ENCODE results near the gene NABP2.

Gene NABP2

DNA sequence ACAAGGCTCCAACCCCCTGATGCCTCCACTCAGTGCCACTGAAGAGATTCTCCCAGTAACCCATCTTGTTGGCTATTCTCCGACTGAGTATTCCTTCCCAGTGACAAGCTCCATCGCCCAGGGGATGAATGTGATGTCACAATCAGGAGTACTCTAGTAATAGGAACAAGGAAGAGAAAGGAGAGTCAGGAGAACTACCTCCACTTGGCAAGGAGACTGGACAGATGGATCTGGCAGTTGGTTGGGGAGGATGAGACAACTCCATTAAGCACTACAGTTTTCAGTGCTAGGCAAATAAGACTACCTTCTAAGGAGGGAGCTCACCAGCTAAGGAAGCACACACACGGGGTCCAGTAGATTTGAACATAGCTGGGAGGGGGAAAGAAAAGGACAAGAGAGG lies 7.7 kb upstream of the NABP2 start:
- peak in 1 of 2 donors; percentile 12 for DNase-seq

DNA sequence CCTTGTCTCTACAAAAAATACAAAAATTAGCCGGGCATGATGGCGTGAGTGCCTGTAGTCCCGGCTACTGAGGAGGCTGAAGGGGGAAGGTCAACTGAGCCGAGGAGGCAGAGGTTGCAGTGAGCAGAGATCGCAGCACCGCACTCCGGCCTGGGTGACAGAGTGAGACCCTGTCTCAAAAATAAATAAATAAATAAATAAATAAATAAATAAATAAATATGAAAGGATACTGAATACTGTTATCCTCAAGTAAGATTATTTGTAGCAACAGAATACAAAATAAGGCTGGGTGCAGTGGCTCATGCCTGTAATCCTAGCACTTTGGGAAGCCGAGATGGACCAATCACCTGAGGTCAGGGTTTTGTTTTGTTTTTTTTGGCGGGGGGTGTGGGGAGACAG lies 4.3 kb upstream of the NABP2 start:
- no peak for DNase-seq

DNA sequence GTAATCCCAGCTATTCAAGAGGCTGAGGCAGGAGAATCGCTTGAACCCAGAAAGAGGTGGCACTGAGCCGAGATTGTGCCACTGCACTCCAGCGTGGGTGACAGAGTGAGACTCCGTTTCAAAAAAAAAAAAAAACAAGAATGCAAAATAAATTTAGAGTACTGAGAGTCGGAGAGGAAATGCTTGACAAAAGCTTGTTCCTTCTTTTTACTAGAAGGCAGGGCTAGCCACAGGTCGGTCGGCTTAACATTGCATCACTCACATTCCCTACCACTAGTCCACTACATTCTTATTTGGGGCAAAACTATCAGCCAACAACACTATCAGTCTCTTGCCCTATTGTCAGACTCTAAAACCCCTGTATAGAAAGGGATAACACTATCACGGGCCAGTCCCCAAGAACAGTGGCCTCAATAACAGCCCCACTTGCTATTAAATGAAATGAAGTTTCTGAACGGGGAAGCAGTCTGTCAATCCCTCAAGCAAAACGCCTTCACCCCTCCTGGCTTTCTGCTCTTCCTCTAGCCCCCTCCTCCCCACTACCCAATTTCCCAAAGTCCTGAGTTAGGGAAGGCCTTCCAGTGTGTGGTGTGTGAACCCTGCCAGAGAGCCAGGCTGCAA lies 3.4 kb upstream of the NABP2 start:
- peak in 1 of 2 donors; percentile 5 for DNase-seq

DNA sequence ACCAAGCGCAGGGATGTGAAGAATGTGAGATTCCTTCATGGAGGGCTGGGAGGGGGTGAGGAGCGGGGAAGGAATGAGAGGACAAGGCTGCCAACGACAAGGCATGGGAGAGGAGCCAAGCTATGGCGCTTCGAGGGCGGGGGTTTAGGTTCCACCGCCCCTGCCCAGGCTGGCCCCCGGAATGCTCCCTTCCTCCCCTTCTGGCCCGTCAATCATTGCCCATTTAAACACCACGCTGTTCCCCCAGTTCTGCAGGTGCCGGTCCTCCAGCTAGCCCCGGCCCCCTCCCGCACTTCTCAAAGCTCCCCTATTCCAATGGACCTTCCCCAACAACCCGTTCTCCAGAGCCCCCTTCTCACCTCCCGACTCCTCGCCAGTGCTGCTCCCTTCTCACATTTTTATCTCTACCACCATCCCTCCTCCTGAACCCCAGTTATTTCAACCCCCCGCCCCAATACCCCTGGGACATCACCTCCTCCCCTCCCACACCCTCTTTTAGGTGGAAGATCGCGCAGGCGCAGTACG lies 2.8 kb upstream of the NABP2 start:
- DNase-seq, result peak; percentile 24 to 43

DNA sequence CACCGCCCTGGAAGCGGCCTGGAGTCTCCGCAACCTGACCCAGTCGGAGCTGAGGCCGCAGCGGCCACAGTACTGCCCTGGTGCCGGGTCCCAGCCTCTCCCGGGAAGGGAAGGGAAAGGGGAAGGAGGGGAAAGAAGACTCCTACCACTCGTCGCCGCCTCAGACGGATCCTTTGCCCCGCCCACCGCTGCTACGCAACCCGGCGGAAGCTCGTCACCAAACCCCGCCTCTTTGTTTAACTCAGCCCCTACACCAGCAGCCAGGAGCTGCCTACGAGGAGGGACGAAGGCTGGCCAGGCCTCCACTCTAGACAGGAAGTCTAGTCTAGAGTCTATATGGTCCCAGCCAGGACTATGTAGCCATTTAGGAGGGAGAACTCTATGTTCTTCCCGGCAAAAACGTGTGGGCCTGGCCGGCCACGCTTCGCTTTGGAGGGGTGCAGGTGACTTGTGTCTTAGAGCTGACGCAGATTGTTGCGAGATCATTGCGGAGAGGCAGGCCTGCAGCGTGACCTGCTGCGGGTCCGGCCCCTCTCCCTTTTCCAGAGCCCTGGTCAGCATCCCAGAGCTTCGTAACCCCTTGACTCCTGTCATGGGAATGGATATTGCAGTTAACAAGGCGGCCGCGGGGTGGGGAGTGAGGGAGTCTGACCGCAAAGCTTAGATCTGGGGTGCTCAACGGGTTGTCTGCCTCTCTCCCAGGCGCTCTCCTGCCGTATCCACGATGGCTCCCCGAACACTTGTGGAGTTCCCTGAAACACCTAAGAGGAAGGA lies 2.2 kb upstream of the NABP2 start, which contains the start of gene RNF41:
Gene RNF41 (minus strand): TSS at position 166 of the 774 bp plus-strand sequence. CDS start 7,875 bp downstream, outside the sequence.
- DNase-seq, result peak; percentile 95 to 98

DNA sequence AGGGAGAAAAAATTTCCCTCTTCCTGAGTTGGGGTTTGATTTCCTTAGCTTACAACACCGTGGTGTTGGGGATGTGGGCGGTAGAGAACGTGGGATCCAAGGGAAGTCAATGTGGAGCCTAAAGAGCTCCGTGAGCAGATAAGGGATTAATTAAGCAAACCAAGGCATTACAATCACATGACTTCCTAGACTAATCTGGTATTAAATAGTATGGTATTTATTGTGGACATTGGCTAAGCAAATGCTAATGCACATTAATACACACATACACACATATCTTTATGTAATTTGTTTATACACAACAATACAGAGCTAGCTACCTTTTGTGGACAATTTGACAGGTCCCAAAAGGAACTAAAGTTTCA lies 1.6 kb upstream of the NABP2 start:
- no peak for DNase-seq

DNA sequence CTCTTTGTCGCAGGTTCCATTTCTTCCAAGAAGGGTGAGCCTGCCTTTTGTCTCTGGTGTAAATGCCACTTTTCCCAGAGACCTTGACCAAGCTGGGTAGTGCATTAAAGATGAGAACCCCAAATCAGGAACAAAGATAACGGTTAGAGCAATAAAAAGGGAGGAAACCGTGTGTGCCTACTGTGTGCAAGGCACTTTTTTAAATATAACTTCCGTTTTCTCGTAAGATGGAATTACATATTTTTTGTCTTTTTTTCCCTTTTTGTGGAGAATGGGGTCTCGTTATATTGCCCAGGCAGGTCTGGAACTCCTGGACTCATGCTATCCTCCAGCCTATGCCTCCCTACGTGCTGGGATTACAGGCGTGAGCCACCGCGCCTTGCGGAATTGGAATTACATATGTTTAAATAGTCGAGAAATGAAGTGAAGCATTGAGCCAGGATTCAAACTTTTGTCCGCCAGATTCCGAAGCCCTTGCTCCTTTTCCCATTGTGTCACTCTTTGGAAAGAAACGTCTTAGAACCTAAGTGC lies 506 bp upstream of the NABP2 start:
- no peak for DNase-seq

DNA sequence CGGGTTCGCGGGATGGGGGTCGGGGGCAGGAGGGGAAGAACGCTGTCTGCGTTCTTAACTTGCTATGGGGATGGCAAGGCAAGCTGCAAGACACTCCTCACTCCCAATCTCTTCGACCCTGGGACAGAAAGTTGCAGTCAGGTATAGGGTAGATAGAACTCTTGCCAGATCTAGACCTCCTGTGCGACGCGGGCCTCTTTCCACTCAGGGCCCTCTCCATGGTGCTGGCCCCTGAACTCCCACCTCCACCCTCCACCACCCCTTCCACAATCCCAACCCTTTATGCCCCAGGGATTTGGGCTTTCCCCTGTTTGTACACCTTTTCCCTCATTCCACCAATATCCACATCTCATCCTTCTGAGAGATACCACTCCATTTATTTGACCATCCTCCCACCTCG lies 812 bp downstream of the NABP2 start:
- DNase-seq, result no peak

DNA sequence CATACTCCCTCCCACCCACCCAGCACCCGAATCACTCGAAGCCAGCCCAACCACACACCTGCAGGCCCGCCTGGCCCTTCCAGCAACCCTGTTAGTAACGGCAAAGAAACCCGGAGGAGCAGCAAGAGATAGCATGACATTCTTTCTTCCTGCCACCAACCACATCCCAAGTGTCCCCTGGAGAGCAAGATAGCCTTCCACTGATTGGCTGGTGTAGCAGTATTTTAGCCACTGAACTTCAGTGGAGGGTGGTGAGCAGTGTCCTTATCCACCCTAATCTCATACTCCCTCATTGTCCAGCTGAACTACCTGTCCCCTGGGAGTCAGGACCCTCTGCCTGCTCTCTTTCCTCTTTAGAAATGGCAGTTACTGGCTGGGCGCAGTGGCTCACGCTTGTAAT lies 4.9 kb downstream of the NABP2 start:
- no peak for DNase-seq

DNA sequence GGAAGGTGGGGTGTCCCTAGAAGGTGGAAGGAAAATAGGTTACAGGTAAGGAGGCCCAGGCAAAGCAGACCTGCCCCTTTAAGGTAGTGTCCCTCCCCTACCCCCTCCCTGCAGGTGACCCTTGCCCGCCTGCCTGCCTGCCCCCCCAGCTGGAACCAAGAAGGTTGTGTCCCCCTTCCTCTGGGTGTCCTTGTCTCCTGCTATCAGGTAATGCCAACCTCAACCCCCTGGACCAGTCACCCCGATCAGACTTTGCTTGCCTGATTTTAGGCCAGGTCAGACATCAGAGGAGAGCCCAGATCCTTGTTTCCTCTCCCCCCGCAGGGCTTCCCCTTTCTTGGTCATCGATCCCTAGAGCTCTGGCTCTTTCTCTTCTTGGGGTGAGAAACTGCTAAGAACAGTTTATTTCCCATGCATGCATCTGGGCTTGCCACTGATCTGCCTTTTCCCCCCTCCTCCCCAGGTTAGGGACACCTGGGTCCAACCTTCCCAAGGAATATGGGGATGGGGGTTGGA lies 5.8 kb downstream of the NABP2 start, which contains the start of gene SLC39A5:
Gene SLC39A5 (plus strand): TSS at position 136 of the 516 bp plus-strand sequence. CDS start 1,224 bp downstream, outside the sequence.
- no peak for DNase-seq

DNA sequence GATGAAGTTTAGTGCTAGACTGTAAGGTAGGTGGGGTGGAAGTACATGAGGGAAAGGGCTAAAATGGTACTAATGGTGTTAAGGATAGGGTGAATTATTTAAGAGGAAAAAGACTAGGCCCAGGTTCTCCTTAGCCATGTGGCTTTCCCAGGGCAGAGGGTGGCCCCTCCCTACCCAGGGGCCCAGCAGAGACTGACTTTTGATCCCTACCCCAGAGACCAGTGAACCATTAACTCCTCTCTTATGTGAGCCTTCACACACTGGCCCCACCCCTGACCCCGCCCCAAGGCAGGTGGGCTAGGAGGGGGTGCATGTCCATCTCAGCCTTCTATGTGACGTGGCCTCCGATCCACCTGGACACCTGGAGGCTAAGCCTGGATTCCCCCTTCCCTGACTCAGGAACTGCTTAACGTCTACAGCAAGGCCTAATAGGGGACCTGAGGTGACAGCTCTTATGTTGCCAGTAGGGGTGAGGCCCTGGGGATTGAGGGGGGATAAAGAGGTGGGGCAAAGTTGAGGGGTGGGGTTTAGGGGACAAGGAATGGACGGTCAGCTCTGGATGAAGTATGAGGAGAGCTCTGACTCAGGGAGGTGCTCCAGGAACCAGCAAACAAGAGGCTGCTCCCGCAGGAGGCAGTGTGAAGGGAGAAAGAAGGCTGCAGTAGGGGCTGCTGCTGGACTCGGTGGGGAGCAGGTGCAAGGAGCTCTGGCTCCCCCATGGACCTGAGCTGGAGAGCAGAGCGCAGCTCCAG lies 6.5 kb downstream of the NABP2 start:
- DNase-seq, result no peak

DNA sequence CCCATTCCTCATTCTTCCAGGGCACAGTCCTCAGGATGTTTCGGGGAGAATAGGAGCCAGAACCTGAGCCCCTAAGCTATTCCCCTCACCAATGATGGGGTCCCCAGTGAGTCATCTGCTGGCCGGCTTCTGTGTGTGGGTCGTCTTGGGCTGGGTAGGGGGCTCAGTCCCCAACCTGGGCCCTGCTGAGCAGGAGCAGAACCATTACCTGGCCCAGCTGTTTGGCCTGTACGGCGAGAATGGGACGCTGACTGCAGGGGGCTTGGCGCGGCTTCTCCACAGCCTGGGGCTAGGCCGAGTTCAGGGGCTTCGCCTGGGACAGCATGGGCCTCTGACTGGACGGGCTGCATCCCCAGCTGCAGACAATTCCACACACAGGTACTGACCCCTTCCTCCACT lies 7.0 kb downstream of the NABP2 start:
- no peak for DNase-seq

DNA sequence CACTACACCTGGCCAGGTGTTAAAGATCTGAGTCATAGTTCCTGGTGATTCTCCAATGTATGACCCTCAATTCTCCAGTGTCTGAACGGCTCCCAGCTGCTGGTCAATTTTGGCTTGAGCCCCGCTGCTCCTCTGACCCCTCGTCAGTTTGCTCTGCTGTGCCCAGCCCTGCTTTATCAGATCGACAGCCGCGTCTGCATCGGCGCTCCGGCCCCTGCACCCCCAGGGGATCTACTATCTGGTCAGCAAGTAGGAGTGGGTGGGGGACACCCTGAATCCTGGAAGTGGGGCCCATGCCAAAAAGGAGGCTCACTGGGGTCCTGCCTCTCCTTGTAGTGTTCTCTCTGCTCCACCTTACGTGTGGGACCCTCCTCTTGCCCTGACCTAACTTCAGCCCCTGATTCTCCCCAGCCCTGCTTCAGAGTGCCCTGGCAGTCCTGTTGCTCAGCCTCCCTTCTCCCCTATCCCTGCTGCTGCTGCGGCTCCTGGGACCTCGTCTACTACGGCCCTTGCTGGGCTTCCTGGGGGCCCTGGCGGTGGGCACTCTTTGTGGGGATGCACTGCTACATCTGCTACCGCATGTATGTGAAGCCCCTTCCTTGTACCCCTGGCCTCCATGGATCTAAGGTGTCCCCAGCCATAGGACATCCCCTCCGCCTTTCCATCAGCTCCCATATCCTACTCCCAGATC lies 10.7 kb downstream of the NABP2 start:
- DNase-seq, result no peak

DNA sequence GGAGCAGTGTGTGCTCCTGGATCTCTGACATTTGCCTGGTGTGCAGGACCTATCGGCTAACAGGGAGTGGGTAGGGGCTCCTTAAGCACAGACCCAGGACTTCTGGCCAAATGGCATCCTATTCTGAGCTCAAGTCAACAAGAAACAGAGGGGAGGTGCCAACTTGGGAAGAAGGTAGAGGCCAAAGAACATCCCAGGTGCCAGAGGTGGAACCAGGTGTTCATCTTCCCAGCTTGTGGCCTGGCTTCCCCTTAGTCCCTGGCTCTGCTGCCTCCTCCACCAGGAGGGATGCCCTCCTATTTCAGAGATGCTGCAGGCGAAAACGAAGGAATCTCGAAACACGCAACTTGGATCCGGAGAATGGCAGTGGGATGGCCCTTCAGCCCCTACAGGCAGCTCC lies 11.9 kb downstream of the NABP2 start:
- no peak for DNase-seq

DNA sequence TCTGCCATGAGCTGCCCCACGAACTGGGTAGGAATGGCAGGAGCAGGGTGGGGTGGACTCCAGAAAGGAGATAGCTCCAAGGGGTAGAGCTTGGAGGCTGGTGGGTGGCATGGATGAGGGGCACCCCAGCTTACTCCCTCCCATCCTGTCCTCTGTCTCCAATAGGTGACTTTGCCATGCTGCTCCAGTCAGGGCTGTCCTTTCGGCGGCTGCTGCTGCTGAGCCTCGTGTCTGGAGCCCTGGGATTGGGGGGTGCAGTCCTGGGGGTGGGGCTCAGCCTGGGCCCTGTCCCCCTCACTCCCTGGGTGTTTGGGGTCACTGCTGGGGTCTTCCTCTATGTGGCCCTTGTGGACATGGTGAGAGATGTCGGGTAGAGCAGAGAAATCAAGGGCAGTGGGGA lies 12.8 kb downstream of the NABP2 start:
- no peak for DNase-seq

DNA sequence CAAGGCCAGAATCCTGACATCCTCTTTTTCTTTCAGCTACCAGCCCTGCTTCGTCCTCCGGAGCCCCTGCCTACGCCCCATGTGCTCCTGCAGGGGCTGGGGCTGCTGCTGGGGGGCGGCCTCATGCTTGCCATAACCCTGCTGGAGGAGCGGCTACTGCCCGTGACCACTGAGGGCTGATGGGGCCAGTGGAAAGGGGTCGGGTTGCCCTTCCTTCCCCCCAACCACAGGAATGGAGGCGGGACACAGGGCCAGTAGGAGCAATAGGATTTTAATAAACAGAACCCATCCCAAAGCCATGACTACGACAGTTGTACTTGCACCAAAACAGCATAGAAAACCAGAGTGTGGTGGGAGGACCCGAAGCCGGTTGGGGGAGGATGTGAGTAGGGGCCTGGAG lies 13.4 kb downstream of the NABP2 start:
- DNase-seq, result no peak

DNA sequence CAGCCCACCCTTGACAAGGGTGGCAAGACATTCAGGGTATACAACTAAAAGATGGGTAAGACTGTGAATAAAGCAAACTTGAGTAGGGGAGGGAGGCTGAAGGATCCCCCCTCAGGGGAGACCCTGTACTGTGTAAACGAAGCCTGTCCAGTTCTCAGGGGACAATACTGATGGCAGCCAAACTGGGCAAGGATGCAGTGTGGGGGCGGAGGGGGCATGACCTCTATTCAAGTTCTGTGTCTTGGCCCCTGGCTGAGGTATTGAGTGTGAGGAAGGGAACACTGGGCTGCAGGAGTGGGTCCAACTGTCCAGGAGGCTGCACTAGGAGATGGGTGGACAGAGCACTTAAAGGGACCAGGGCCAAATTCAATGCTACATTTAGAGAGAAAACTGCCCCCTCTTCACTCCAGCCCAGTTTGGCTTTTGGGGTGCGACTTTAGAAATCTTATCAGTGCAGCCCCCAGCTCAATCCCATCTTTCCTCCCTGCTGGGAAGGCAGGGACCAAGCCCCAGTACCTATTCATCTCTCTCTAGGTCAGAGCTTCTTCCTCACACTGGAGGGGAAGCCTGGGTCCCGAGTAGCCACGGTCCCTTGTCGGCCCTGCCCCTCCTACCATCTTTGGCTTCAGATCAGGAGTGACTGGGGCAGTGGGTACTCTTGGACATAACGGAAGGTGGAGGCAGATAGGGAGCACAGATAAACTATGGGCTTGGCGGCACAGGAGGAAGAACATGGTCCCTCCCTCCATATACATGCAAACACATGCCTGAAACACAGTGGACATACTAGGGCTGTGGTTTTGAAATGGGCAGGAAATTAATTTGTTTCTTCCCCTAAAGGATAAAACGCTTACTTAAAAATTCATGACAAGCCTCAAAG lies 17.5 kb downstream of the NABP2 start:
- no peak for DNase-seq

DNA sequence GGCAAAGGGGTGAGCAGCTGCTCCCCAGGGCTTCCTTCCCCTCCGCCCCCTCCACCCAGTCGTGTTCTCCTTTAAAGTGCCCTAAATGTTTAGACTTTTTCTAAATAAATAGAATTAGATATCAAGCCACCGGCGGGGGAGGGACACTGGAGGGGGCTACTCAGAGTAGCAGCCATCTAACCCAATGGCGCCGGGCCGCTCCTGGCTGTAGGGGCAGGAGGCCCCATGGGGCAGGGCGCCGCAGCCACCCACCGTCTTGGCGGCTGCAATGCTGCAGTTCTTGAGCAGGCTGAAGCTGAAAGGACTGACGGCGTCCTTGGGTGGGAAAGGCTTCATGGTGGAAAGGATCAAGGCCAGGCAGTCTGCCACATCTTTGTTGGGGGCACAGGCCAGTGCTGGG lies 18.8 kb downstream of the NABP2 start:
- DNase-seq, result no peak

DNA sequence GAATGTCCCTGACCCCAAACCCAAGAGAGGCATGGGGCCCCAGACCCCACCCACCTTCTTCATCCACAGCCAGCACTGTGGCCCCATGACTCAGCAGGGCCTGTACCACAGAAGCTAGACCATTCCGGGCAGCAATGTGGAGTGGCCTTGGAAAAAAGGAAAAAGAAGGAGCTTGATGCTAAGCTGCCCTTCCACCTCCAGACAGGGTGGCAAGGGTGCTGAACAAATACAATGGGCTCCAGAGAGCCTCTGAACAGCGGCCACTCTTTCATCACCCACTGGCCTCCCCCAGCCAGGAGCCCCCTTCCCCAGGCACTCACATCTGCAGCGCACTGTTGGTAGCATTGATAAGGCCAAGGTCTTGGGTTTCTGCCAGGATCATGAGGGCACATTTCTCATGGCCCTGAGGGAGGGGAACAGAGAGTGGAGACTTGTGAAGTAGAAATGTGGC lies 19.6 kb downstream of the NABP2 start:
- no peak for DNase-seq

DNA sequence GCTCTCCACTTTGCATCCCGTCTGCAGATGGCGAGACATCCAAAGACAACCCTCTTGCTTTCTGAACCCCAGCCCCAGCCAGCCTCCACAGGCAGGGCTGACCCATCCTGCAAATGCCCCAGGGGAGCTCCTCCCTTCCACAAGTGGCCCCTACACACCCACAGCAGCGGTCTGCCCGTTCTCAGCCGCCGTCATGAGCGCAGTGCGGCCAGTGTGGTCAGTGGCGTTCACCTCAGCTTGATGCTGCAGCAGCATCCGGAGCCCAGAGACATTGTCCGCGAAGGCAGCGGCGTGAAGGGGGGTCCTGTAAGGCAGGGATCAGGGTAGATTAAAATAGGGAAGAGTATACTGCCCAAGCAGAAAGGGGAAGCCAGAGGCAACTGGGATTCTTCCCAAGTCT lies 20.4 kb downstream of the NABP2 start:
- no peak for DNase-seq

DNA sequence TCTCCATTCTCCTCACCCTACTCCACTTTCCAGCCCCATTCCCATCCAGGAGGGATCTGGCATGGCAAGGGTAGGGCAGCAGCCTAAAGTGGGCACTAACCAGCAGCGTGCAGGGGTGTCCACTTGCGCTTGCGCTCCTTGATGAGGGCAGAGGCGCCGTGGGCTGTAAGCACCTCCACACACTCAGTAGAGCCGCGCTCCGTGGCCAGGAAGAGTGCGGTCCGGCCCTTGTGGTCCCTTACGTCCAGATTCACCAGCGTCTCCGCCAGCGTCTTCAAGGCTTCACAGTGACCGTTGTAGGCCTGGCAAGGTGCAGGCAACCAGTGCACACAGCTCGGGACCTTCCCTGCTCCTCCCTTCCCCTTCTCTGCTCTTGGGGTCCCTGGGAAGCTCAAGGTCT lies 23.8 kb downstream of the NABP2 start:
- no peak for DNase-seq

Measured in hippocampal formation (tissue), 2 donors.